ENCODE data around the gene SNX32. TPM values are rescaled to one million over a fixed set of nuclear protein-coding genes. Genes with fewer than 3 reads are reported as not detected.
A peak's percentile ranks its signal among the peaks of the same experiment; 100 is the strongest.

Gene SNX32
- total and polyA plus RNA-seq, 9 of the 15 experiments (the other 6 are each of a cell fraction or from before 2014, with no cell fraction given): 0.03 TPM; not detected in 7

- no TSS peak for BruUV-seq (replicated peaks)
- FAIRE-seq: no peak
- peaks cover 34 to 49% of the 10 kb centered on the region in 2 experiments for H3K27me3 ChIP-seq (ENCODE audit: control insufficient read depth in 2 of 2, insufficient read depth in 2 of 2, low read length in 2 of 2)
- in situ Hi-C loops (cut with MboI) (no loop called here), intact Hi-C loops (cut with micrococcal nuclease) (loop anchor here (10.0 kb wide), 1 partner anchor 197 kb away; no protein-coding TSS in a partner anchor)
- no peaks in the 10 kb centered on the region for H3K79me2 ChIP-seq (ENCODE audit: control insufficient read depth, insufficient read depth, low read length)
- no peak for ATAC-seq
- WGBS (ENCODE audit: insufficient coverage, low coverage, missing lambda C conversion rate): 28% methylated on average over 40 of the region's 64 CpGs
- no peaks in the 10 kb centered on the region for H3K9me3 ChIP-seq (replicated peaks; ENCODE audit: control insufficient read depth, insufficient read depth, low read depth, low read length)
- ChIA-PET CTCF (ENCODE audit: low intra/inter-chr PET ratio) (no interaction called here), POLR2A (interaction anchor here (0.5 to 2.2 kb wide), 4 partner anchors 8 to 81 kb away, joined by 3 to 17 read pairs (median 3); partner anchors contain the start of gene AP5B1)
- H3K27ac ChIP-seq (ENCODE audit: extremely low read depth, low read depth, low read length): no peak overlapping the region
- H3K36me3 ChIP-seq (ENCODE audit: control insufficient read depth, insufficient read depth, low read length): no peaks in the 10 kb centered on the region
- H3K4me2 ChIP-seq (ENCODE audit: insufficient read depth, low read length): no peak overlapping the region
- H4K20me1 ChIP-seq (replicated peaks; ENCODE audit: control insufficient read depth, insufficient read depth, low read length): peaks cover 14% of the 10 kb centered on the region; the same call in 1 of the 2 replicates
- peak in 2 of 4 experiments; percentile 57 to 65 for DNase-seq (ENCODE audit: extremely low read depth in 1 of 4, low spot score in 3 of 4)
- TF ChIP-seq ZNF668 (CRISPR knock-in tag; IDR thresholded peaks at IDR 0.05) (no peak), ZBTB7A (IDR thresholded peaks at IDR 0.05; ENCODE audit: borderline replicate concordance, control insufficient read depth, low read depth, low read length) (peak; percentile 30; the same call in 1 of the 2 replicates)
- no peak overlapping the region for H2AFZ ChIP-seq (ENCODE audit: low read depth, low read length)
- H3K4me3 ChIP-seq: no peak overlapping the region
- H3K9me1 ChIP-seq (ENCODE audit: control insufficient read depth, insufficient read depth, low read length): no peaks in the 10 kb centered on the region
- H3K9ac ChIP-seq (ENCODE audit: insufficient read depth in 1 of 2, low read depth in 2 of 2, low read length in 2 of 2): peak overlapping the region in 1 of 2 experiments; percentile 4; a peak in 1 of 4 replicates
- H3K4me1 ChIP-seq (replicated peaks in 1 of 2; ENCODE audit: control insufficient read depth in 2 of 2, insufficient read depth in 2 of 2, low read length in 2 of 2): peaks cover 0 to 34% of the 10 kb centered on the region in 2 experiments; a peak in 2 of 5 replicates
Observed at GRCh38 chr11:65787649-65788622, 45.8 kb upstream of the SNX32 start.

GRCh38 chr11:65788821-65789220 is 44.9 kb upstream of the SNX32 start:
- ChIA-PET CTCF (ENCODE audit: low intra/inter-chr PET ratio) (no interaction called here), POLR2A (interaction anchor here (1.2 to 2.2 kb wide), 6 partner anchors 9 to 110 kb away, joined by 3 to 17 read pairs (median 4); partner anchors contain the start of gene AP5B1)
- H3K9me1 ChIP-seq (ENCODE audit: control insufficient read depth, insufficient read depth, low read length): no peaks in the 10 kb centered on the region
- in situ Hi-C loops (cut with MboI) (no loop called here), intact Hi-C loops (cut with micrococcal nuclease) (loop anchor here (10.0 kb wide), 1 partner anchor 196 kb away; no protein-coding TSS in a partner anchor)
- H3K27ac ChIP-seq (ENCODE audit: extremely low read depth, low read depth, low read length): no peak overlapping the region
- ATAC-seq: no peak
- WGBS (ENCODE audit: insufficient coverage, low coverage, missing lambda C conversion rate): 34% methylated on average over 6 of the region's 6 CpGs
- H3K4me2 ChIP-seq (ENCODE audit: insufficient read depth, low read length): no peak overlapping the region
- peaks cover 43 to 58% of the 10 kb centered on the region in 2 experiments for H3K27me3 ChIP-seq (ENCODE audit: control insufficient read depth in 2 of 2, insufficient read depth in 2 of 2, low read length in 2 of 2)
- no peak overlapping the region for H2AFZ ChIP-seq (ENCODE audit: low read depth, low read length)
- no TSS peak for BruUV-seq (replicated peaks)
- no peak overlapping the region for H3K9ac ChIP-seq (ENCODE audit: insufficient read depth in 1 of 2, low read depth in 2 of 2, low read length in 2 of 2)
- H3K4me1 ChIP-seq (replicated peaks in 1 of 2; ENCODE audit: control insufficient read depth in 2 of 2, insufficient read depth in 2 of 2, low read length in 2 of 2): peaks cover 0 to 43% of the 10 kb centered on the region in 2 experiments; a peak in 2 of 5 replicates
- no peak for DNase-seq (ENCODE audit: extremely low read depth in 1 of 4, low spot score in 3 of 4)
- no peaks in the 10 kb centered on the region for H3K36me3 ChIP-seq (ENCODE audit: control insufficient read depth, insufficient read depth, low read length)
- H3K4me3 ChIP-seq: no peak overlapping the region
- H3K79me2 ChIP-seq (ENCODE audit: control insufficient read depth, insufficient read depth, low read length): no peaks in the 10 kb centered on the region
- FAIRE-seq: no peak
- H3K9me3 ChIP-seq (replicated peaks; ENCODE audit: control insufficient read depth, insufficient read depth, low read depth, low read length): no peaks in the 10 kb centered on the region
- H4K20me1 ChIP-seq (replicated peaks; ENCODE audit: control insufficient read depth, insufficient read depth, low read length): peaks cover 17% of the 10 kb centered on the region; the same call in 1 of the 2 replicates
- TF ChIP-seq CUX1 (CRISPR knock-in tag; IDR thresholded peaks at IDR 0.05) (no peak), ZBTB49 (CRISPR knock-in tag; IDR thresholded peaks at IDR 0.05; ENCODE audit: borderline replicate concordance) (no peak)
